IPS DF 6.9 (cell line): ENCODE measurements around the gene TMEM50A.
"Not testable (repeated sequence)": the region's sequence is repeated elsewhere in the genome, so short reads cannot be mapped to it uniquely, and the experiment has no call there.

ENCODE experiments used
- DNase-seq: peaks from one replicate; pipeline ENCODE4 v3.0.0-alpha.2; 2013; ENCODE audit warnings: low read depth, low spot score
- H3K27ac ChIP-seq: one replicate; pipeline ENCODE4 v1.5.1; 2013; ENCODE audit warnings: low read length, control low read depth
- H3K27me3 ChIP-seq: 2 replicates; pipeline ENCODE4 v1.6.1; 2013; ENCODE audit warnings: mild to moderate bottlenecking, low read length; ENCODE audit not compliant: control insufficient read depth, insufficient read depth
- H3K36me3 ChIP-seq: 2 replicates; pipeline ENCODE4 v1.6.1; 2013; ENCODE audit warnings: low read length; ENCODE audit not compliant: control insufficient read depth, insufficient read depth
- H3K4me1 ChIP-seq: 2 replicates; pipeline ENCODE4 v1.6.1; 2013; ENCODE audit warnings: low read length; ENCODE audit not compliant: control insufficient read depth, insufficient read depth
- H3K4me3 ChIP-seq: 2 replicates; pipeline ENCODE4 v1.5.1; 2013; ENCODE audit warnings: mild to moderate bottlenecking, low read length
- H3K9me3 ChIP-seq: 2 replicates; pipeline ENCODE4 v1.6.1; 2013; ENCODE audit warnings: low read length, inconsistent platforms; ENCODE audit not compliant: control insufficient read depth, insufficient read depth
- WGBS: extraction: QIAGEN DNeasy Blood & Tissue Kit; methylation state at CpG from one replicate; pipeline ENCODE4 v1.1.7; 2013; ENCODE audit warnings: mixed read lengths, missing lambda C conversion rate; ENCODE audit not compliant: insufficient read length, insufficient coverage; 5-methylcytosine and 5-hydroxymethylcytosine counted together

TMEM50A gene

GRCh38 chr1:25360596-25361581, 22.8 kb downstream of the TMEM50A start:
- no peak overlapping the region for H3K27ac ChIP-seq
- H3K9me3 ChIP-seq = no peaks in the 10 kb centered on the region
- H3K4me3 ChIP-seq = no peak overlapping the region
- H3K4me1 ChIP-seq = no peaks in the 10 kb centered on the region
- no CpG with 5 or more reads among the region's 7 CpGs for WGBS
- peaks cover 7% of the 10 kb centered on the region; the same call in 1 of the 2 replicates for H3K36me3 ChIP-seq
- DNase-seq = no peak
- H3K27me3 ChIP-seq = no peaks in the 10 kb centered on the region

- no peaks in the 10 kb centered on the region for H3K27me3 ChIP-seq
- H3K27ac ChIP-seq = no peak overlapping the region
- H3K36me3 ChIP-seq = peaks cover 7% of the 10 kb centered on the region; the same call in 1 of the 2 replicates
- H3K9me3 ChIP-seq = no peaks in the 10 kb centered on the region
- H3K4me3 ChIP-seq = no peak overlapping the region
- no peak for DNase-seq
- no CpG with 5 or more reads among the region's 2 CpGs for WGBS
- no peaks in the 10 kb centered on the region for H3K4me1 ChIP-seq
Measured at GRCh38 chr1:25361901-25362300, 23.8 kb downstream of the TMEM50A start.

- DNase-seq, H3K27ac ChIP-seq, H3K4me1 ChIP-seq, H3K27me3 ChIP-seq, H3K9me3 ChIP-seq, H3K36me3 ChIP-seq, H3K4me3 ChIP-seq: not testable (repeated sequence)
- WGBS = no CpG with 5 or more reads among the region's 17 CpGs
Measured at GRCh38 chr1:25362634-25363559, 24.8 kb downstream of the TMEM50A start.

GRCh38 chr1:25369241-25369640, 31.1 kb downstream of the TMEM50A start:
- Histone ChIP-seq H3K27ac (no peak overlapping the region), H3K4me3 (no peak overlapping the region), H3K9me3 (no peaks in the 10 kb centered on the region), H3K27me3 (no peaks in the 10 kb centered on the region), H3K36me3 (no peaks in the 10 kb centered on the region), H3K4me1 (no peaks in the 10 kb centered on the region; the same call in 1 of the 2 replicates)
- WGBS = no CpG with 5 or more reads among the region's 4 CpGs
- no peak for DNase-seq

- H3K9me3 ChIP-seq, H3K4me3 ChIP-seq, H3K27ac ChIP-seq, DNase-seq, H3K36me3 ChIP-seq, H3K27me3 ChIP-seq, H3K4me1 ChIP-seq: not testable (repeated sequence)
- WGBS = no CpG with 5 or more reads among the region's 12 CpGs
Measured at GRCh38 chr1:25369691-25370271, 31.6 kb downstream of the TMEM50A start.

GRCh38 chr1:25371757-25372156, 33.6 kb downstream of the TMEM50A start:
- H3K36me3 ChIP-seq, H3K4me1 ChIP-seq, H3K27me3 ChIP-seq, DNase-seq, H3K27ac ChIP-seq, H3K4me3 ChIP-seq, H3K9me3 ChIP-seq: not testable (repeated sequence)
- no CpG with 5 or more reads among the region's 7 CpGs for WGBS

GRCh38 chr1:25378367-25378766, 40.2 kb downstream of the TMEM50A start:
- H3K4me3 ChIP-seq, H3K9me3 ChIP-seq, H3K4me1 ChIP-seq, H3K27ac ChIP-seq, H3K27me3 ChIP-seq, DNase-seq, H3K36me3 ChIP-seq: not testable (repeated sequence)
- WGBS = no CpG with 5 or more reads among the region's 3 CpGs

GRCh38 chr1:25382543-25382942, 44.4 kb downstream of the TMEM50A start:
- not testable (repeated sequence) for H3K9me3 ChIP-seq, DNase-seq, H3K27me3 ChIP-seq, H3K4me1 ChIP-seq, H3K36me3 ChIP-seq, H3K4me3 ChIP-seq, H3K27ac ChIP-seq
- WGBS = no CpG with 5 or more reads among the region's 1 CpG

- WGBS = no CpG with 5 or more reads among the region's 1 CpG
- H3K4me3 ChIP-seq, DNase-seq, H3K4me1 ChIP-seq, H3K27me3 ChIP-seq, H3K27ac ChIP-seq, H3K36me3 ChIP-seq, H3K9me3 ChIP-seq: not testable (repeated sequence)
Measured at GRCh38 chr1:25383090-25383489, 45.0 kb downstream of the TMEM50A start.

- not testable (repeated sequence) for H3K4me3 ChIP-seq, DNase-seq, H3K4me1 ChIP-seq, H3K36me3 ChIP-seq, H3K27me3 ChIP-seq, H3K27ac ChIP-seq, H3K9me3 ChIP-seq
- WGBS = no CpG with 5 or more reads among the region's 1 CpG
Measured at GRCh38 chr1:25383875-25384274, 45.7 kb downstream of the TMEM50A start.
